Spleen (tissue), 7 donors: ENCODE results near the gene RAD51B.

Experiments used
- CTCF ChIP-seq, 11 experiments: fragments of 200-600 bp in 7 of 11; fragments of 450-650 bp in 4 of 11; sonication (generic) in 4 of 11; IDR thresholded peaks in 8 of 11; conservative IDR thresholded peaks in 3 of 11; 1 replicate in 7 of 11; 2 replicates in 4 of 11; pipeline versions ENCODE4 v1.4.0 to v1.8.0; 2016 to 2021; ENCODE audit warnings: antibody characterized with exemption in 11 of 11, inconsistent platforms in 4 of 11, mild to moderate bottlenecking in 1 of 11
- POLR2A ChIP-seq, 3 donors: fragments of 450-650 bp; IDR thresholded peaks; one replicate each; pipeline ENCODE4 v1.5.1; 2017; ENCODE audit warnings: antibody characterized with exemption in 3 of 3, mild to moderate bottlenecking in 1 of 3
- POLR2AphosphoS5 ChIP-seq, 3 donors: sonication (generic); formaldehyde crosslinking; IDR thresholded peaks; one replicate each; pipeline ENCODE4 v1.5.1; 2017; ENCODE audit warnings: antibody characterized with exemption in 3 of 3
- donor health status: DM: no; HTN: no; CAD: no; lungs with moderate emphysema.
- donor health status: DM: no; HTN: no; CAD: no.
- donor health status: DM: no; HTN: no; CAD: no.

GRCh38 chr14:68649476-68650189, 830.1 kb downstream of the RAD51B start:
- TF ChIP-seq CTCF (IDR thresholded peaks at IDR 0.05 in 8 of 11, conservative IDR thresholded peaks at IDR 0.05 in 3 of 11) (no peak), POLR2A (IDR thresholded peaks at IDR 0.05) (no peak), POLR2AphosphoS5 (IDR thresholded peaks at IDR 0.05) (no peak)
